Measurements from ENCODE around the gene C4orf17.
"Not testable (repeated sequence)": the region's sequence is repeated elsewhere in the genome, so short reads cannot be mapped to it uniquely, and the experiment has no call there.

The C4orf17 gene

GRCh38 chr4:99507349-99507748 is 3.5 kb upstream of the C4orf17 start:
- no peak overlapping the region for H3K27ac Mint-ChIP-seq
- peaks cover 13% of the 10 kb centered on the region for H3K27me3 Mint-ChIP-seq
- peaks cover 6% of the 10 kb centered on the region for H3K4me1 Mint-ChIP-seq
- no peaks in the 10 kb centered on the region for H3K36me3 Mint-ChIP-seq
- H3K4me3 Mint-ChIP-seq, result no peak overlapping the region
- ATAC-seq, result no peak
- peaks cover 5% of the 10 kb centered on the region for H3K9me3 Mint-ChIP-seq

- Mint-ChIP-seq H3K4me1 (peaks cover 6% of the 10 kb centered on the region), H3K27ac (no peak overlapping the region), H3K36me3 (no peaks in the 10 kb centered on the region), H3K27me3 (peaks cover 13% of the 10 kb centered on the region), H3K9me3 (peaks cover 5% of the 10 kb centered on the region), H3K4me3 (no peak overlapping the region)
- no peak for ATAC-seq
Measured at GRCh38 chr4:99507762-99508161, 3.1 kb upstream of the C4orf17 start.

GRCh38 chr4:99518601-99519295 is 7.9 kb downstream of the C4orf17 start:
- H3K4me3 Mint-ChIP-seq, result no peak overlapping the region
- H3K27me3 Mint-ChIP-seq, result peaks cover 9% of the 10 kb centered on the region
- ATAC-seq, result peak; percentile 21
- no peak overlapping the region for H3K27ac Mint-ChIP-seq
- no peaks in the 10 kb centered on the region for H3K4me1 Mint-ChIP-seq
- H3K36me3 Mint-ChIP-seq, result no peaks in the 10 kb centered on the region
- no peaks in the 10 kb centered on the region for H3K9me3 Mint-ChIP-seq

- peaks cover 3% of the 10 kb centered on the region for H3K9me3 Mint-ChIP-seq
- H3K4me1 Mint-ChIP-seq, result no peaks in the 10 kb centered on the region
- peaks cover 33% of the 10 kb centered on the region for H3K27me3 Mint-ChIP-seq
- no peaks in the 10 kb centered on the region for H3K36me3 Mint-ChIP-seq
- no peak for ATAC-seq
- no peak overlapping the region for H3K27ac Mint-ChIP-seq
- no peak overlapping the region for H3K4me3 Mint-ChIP-seq
Measured at GRCh38 chr4:99529228-99529627, 18.4 kb downstream of the C4orf17 start.

- Mint-ChIP-seq H3K9me3 (peaks cover 3% of the 10 kb centered on the region), H3K27me3 (peaks cover 34% of the 10 kb centered on the region), H3K4me1 (no peaks in the 10 kb centered on the region), H3K36me3 (no peaks in the 10 kb centered on the region), H3K4me3 (no peak overlapping the region), H3K27ac (no peak overlapping the region)
- no peak for ATAC-seq
Measured at GRCh38 chr4:99529956-99530355, 19.1 kb downstream of the C4orf17 start.

- H3K4me1 Mint-ChIP-seq, ATAC-seq, H3K27ac Mint-ChIP-seq, H3K36me3 Mint-ChIP-seq, H3K9me3 Mint-ChIP-seq, H3K4me3 Mint-ChIP-seq: not testable (repeated sequence)
- H3K27me3 Mint-ChIP-seq, result peaks cover 35% of the 10 kb centered on the region
Measured at GRCh38 chr4:99534699-99535098, 23.9 kb downstream of the C4orf17 start.

GRCh38 chr4:99536271-99536670 is 25.4 kb downstream of the C4orf17 start:
- Mint-ChIP-seq H3K27ac (no peak overlapping the region), H3K9me3 (peaks cover 3% of the 10 kb centered on the region), H3K36me3 (no peaks in the 10 kb centered on the region), H3K27me3 (peaks cover 19% of the 10 kb centered on the region), H3K4me3 (no peak overlapping the region), H3K4me1 (no peaks in the 10 kb centered on the region)
- ATAC-seq, result no peak

- Mint-ChIP-seq H3K9me3 (peaks cover 3% of the 10 kb centered on the region), H3K27ac (no peak overlapping the region), H3K4me1 (no peaks in the 10 kb centered on the region), H3K27me3 (peaks cover 17% of the 10 kb centered on the region), H3K4me3 (no peak overlapping the region), H3K36me3 (no peaks in the 10 kb centered on the region)
- ATAC-seq, result no peak
Measured at GRCh38 chr4:99536848-99537247, 26.0 kb downstream of the C4orf17 start.

GRCh38 chr4:99537674-99538073 is 26.9 kb downstream of the C4orf17 start:
- no peaks in the 10 kb centered on the region for H3K4me1 Mint-ChIP-seq
- H3K9me3 Mint-ChIP-seq, result peaks cover 3% of the 10 kb centered on the region
- no peak for ATAC-seq
- no peak overlapping the region for H3K4me3 Mint-ChIP-seq
- no peak overlapping the region for H3K27ac Mint-ChIP-seq
- H3K36me3 Mint-ChIP-seq, result no peaks in the 10 kb centered on the region
- H3K27me3 Mint-ChIP-seq, result peaks cover 17% of the 10 kb centered on the region

- Mint-ChIP-seq H3K9me3 (peaks cover 6% of the 10 kb centered on the region), H3K27me3 (peaks cover 10% of the 10 kb centered on the region), H3K36me3 (peaks cover 6% of the 10 kb centered on the region), H3K27ac (no peak overlapping the region), H3K4me3 (no peak overlapping the region), H3K4me1 (no peaks in the 10 kb centered on the region)
- ATAC-seq, result peak; percentile 43
Measured at GRCh38 chr4:99540277-99540939, 29.6 kb downstream of the C4orf17 start.

- H3K9me3 Mint-ChIP-seq, result no peaks in the 10 kb centered on the region
- H3K4me1 Mint-ChIP-seq, result no peaks in the 10 kb centered on the region
- no peak overlapping the region for H3K27ac Mint-ChIP-seq
- ATAC-seq, result no peak
- no peaks in the 10 kb centered on the region for H3K27me3 Mint-ChIP-seq
- peaks cover 37% of the 10 kb centered on the region for H3K36me3 Mint-ChIP-seq
- no peak overlapping the region for H3K4me3 Mint-ChIP-seq
Measured at GRCh38 chr4:99552872-99553271, 42.1 kb downstream of the C4orf17 start.

GRCh38 chr4:99563310-99564186 is 52.7 kb downstream of the C4orf17 start, which contains the start of gene TRMT10A:
Gene TRMT10A, minus strand, starts transcription at chr4:99564039. Its CDS starts 4,701 bp downstream, at chr4:99559338.
- peaks cover 5% of the 10 kb centered on the region for H3K4me1 Mint-ChIP-seq
- H3K9me3 Mint-ChIP-seq, result no peaks in the 10 kb centered on the region
- H3K4me3 Mint-ChIP-seq, result peak within 1 kb of the TSS; percentile 96
- H3K36me3 Mint-ChIP-seq, result no peaks in the 10 kb centered on the region
- peak within 1 kb of the TSS; percentile 97 for H3K27ac Mint-ChIP-seq
- ATAC-seq, result peak; percentile 97
- no peaks in the 10 kb centered on the region for H3K27me3 Mint-ChIP-seq

- Mint-ChIP-seq H3K9me3 (no peaks in the 10 kb centered on the region), H3K4me3 (peak overlapping the region; percentile 1), H3K27me3 (no peaks in the 10 kb centered on the region), H3K4me1 (peaks cover 5% of the 10 kb centered on the region), H3K36me3 (no peaks in the 10 kb centered on the region), H3K27ac (no peak overlapping the region)
- no peak for ATAC-seq
Measured at GRCh38 chr4:99564921-99565320, 54.1 kb downstream of the C4orf17 start.

- Mint-ChIP-seq H3K36me3 (no peaks in the 10 kb centered on the region), H3K4me1 (peaks cover 9% of the 10 kb centered on the region), H3K27ac (no peak overlapping the region), H3K4me3 (no peak overlapping the region), H3K27me3 (no peaks in the 10 kb centered on the region), H3K9me3 (no peaks in the 10 kb centered on the region)
- ATAC-seq, result no peak
Measured at GRCh38 chr4:99571883-99572282, 61.1 kb downstream of the C4orf17 start.

GRCh38 chr4:99572527-99573240 is 61.9 kb downstream of the C4orf17 start:
- Mint-ChIP-seq H3K9me3 (no peaks in the 10 kb centered on the region), H3K36me3 (no peaks in the 10 kb centered on the region), H3K4me3 (no peak overlapping the region), H3K27ac (no peak overlapping the region), H3K4me1 (peaks cover 9% of the 10 kb centered on the region), H3K27me3 (peaks cover 4% of the 10 kb centered on the region)
- ATAC-seq, result no peak
